K562 (cell line): ENCODE measurements around the gene BCAM. TPM values are rescaled to one million over a fixed set of nuclear protein-coding genes. Genes with fewer than 3 reads are reported as not detected.

Source experiments
- CHD2 ChIP-seq: IDR thresholded peaks from 2 replicates; pipeline ENCODE4 v1.6.1; 2011; ENCODE audit warnings: low read depth, low read length
- DNMT1 ChIP-seq: fragments of 450-650 bp; IDR thresholded peaks from 2 replicates; pipeline ENCODE4 v1.6.1; 2016; ENCODE audit warnings: antibody characterized with exemption, mild to moderate bottlenecking
- ELF4 ChIP-seq: fragments of 450-650 bp; formaldehyde crosslinking; IDR thresholded peaks from 2 replicates; pipeline ENCODE4 v1.4.0; 2022; ENCODE audit warnings: missing genetic modification characterization
- ETV1 ChIP-seq: fragments of 450-650 bp; conservative IDR thresholded peaks from 2 replicates; pipeline ENCODE4 v1.6.1; 2016; ENCODE audit warnings: missing genetic modification characterization, control low read depth, low read depth, missing compliant biosample characterization
- GABPA ChIP-seq: fragments of 200-800 bp; sonication (Bioruptor generic); conservative IDR thresholded peaks from 2 replicates; pipeline ENCODE4 v1.6.1; 2016; ENCODE audit warnings: low read depth, missing genetic modification characterization, missing compliant biosample characterization
- GTF2F1 ChIP-seq: IDR thresholded peaks from 2 replicates; pipeline ENCODE4 v1.6.1; 2011; ENCODE audit warnings: low read depth, low read length, improper control_type of control experiment
- HDAC2 ChIP-seq: fragments of 450-650 bp; IDR thresholded peaks from 2 replicates; pipeline ENCODE4 v1.6.1; 2016; ENCODE audit warnings: mild to moderate bottlenecking
- ILF3 ChIP-seq: fragments of 450-650 bp; IDR thresholded peaks from 2 replicates; pipeline ENCODE4 v1.6.1; 2018; ENCODE audit warnings: antibody characterized with exemption, mild to moderate bottlenecking, moderate library complexity, borderline replicate concordance
- KAT7 ChIP-seq: sonication (generic); formaldehyde crosslinking; IDR thresholded peaks from 2 replicates; pipeline ENCODE4 v1.8.0; 2022; ENCODE audit warnings: missing genetic modification reagents, mild to moderate bottlenecking, borderline replicate concordance
- NCOR1 ChIP-seq: fragments of 450-650 bp; IDR thresholded peaks from 2 replicates; pipeline ENCODE4 v1.6.1; 2016; ENCODE audit warnings: mild to moderate bottlenecking, moderate library complexity
- NKRF ChIP-seq: fragments of 450-650 bp; IDR thresholded peaks from 2 replicates; pipeline ENCODE4 v1.6.1; 2016; ENCODE audit warnings: borderline replicate concordance
- POLR2A ChIP-seq: fragments of 450-650 bp; conservative IDR thresholded peaks from 2 replicates; pipeline ENCODE4 v1.6.1; 2016
- PRMT5 ChIP-seq: sonication (generic); formaldehyde crosslinking; IDR thresholded peaks from 2 replicates; pipeline ENCODE4 v1.5.0; 2020; ENCODE audit warnings: missing genetic modification reagents
- PTBP1 ChIP-seq: fragments of 200-400 bp; formaldehyde crosslinking; IDR thresholded peaks from 2 replicates; pipeline ENCODE4 v1.6.1; 2017; ENCODE audit warnings: low read depth, low read length
- RHOXF2B ChIP-seq: fragments of 250-450 bp; sonication (Bioruptor Pico); conservative IDR thresholded peaks from 2 replicates; pipeline ENCODE4 v1.5.1; 2021
- SP1 ChIP-seq: sonication (generic); formaldehyde crosslinking; IDR thresholded peaks from 2 replicates; pipeline ENCODE4 v1.8.1; 2022; ENCODE audit warnings: mild to moderate bottlenecking, missing genetic modification reagents
- TAF1 ChIP-seq: IDR thresholded peaks from 2 replicates; pipeline ENCODE4 v1.6.1; 2011; ENCODE audit warnings: mild to moderate bottlenecking, low read length, moderate library complexity; ENCODE audit not compliant: insufficient read depth, control insufficient read depth, severe bottlenecking; ENCODE audit errors: extremely low read depth
- ZNF146 ChIP-seq: IDR thresholded peaks from one replicate; pipeline ENCODE4 v1.6.1; 2018; ENCODE audit warnings: missing compliant biosample characterization; ENCODE audit not compliant: unreplicated experiment
- ZNF311 ChIP-seq: fragments of 250-450 bp; sonication (Bioruptor Pico); IDR thresholded peaks from 2 replicates; pipeline ENCODE4 v1.4.0; 2020; ENCODE audit warnings: mild to moderate bottlenecking, moderate library complexity
- ZNF41 ChIP-seq: fragments of 250-450 bp; sonication (Bioruptor Pico); conservative IDR thresholded peaks from 2 replicates; pipeline ENCODE4 v1.4.0; 2020; ENCODE audit warnings: mild to moderate bottlenecking
- ZNF444 ChIP-seq: fragments of 250-450 bp; sonication (Bioruptor Pico); IDR thresholded peaks from 2 replicates; pipeline ENCODE4 v1.4.0; 2020; ENCODE audit warnings: mild to moderate bottlenecking, moderate library complexity
- ZNF584 ChIP-seq: fragments of 200-800 bp; sonication (Bioruptor generic); IDR thresholded peaks from 2 replicates; pipeline ENCODE4 v1.6.1; 2016; ENCODE audit warnings: low read depth, mild to moderate bottlenecking, missing genetic modification characterization, missing compliant biosample characterization
- polyA plus RNA-seq, 8 experiments: library from polyadenylated mRNA; depleted of rRNA in 4 of 8; stranded (reverse) in 5 of 8; unstranded in 3 of 8; fragments of >200 nt; fragmentation: Nextera tagmentation in 2 of 8; fragmentation: Illumina TruSeq in 1 of 8; extraction: Ambion mirVana in 2 of 8; extraction: Trizol in 1 of 8; gene quantifications; 2 replicates each; pipeline versions ENCODE4 v1.2.1 to v1.2.3, GENCODE V29; 2011 to 2014; ENCODE audit warnings: inconsistent platforms in 1 of 8, missing spikeins in 1 of 8
- total RNA-seq, 7 experiments: library from RNA; depleted of rRNA in 6 of 7; stranded (reverse); fragments of >200 nt in 6 of 7; fragmentation: Illumina TruSeq in 2 of 7; extraction: Trizol in 2 of 7; gene quantifications; 2 replicates each; pipeline versions ENCODE4 v1.2.1 to v1.2.3, GENCODE V29; 2011 to 2021; ENCODE audit warnings: low replicate concordance in 1 of 7
- TF ChIP-seq, protein P1 (sequence below), 2 experiments: fragments of 450-650 bp in 1 of 2; sonication (generic) in 1 of 2; formaldehyde crosslinking in 1 of 2; IDR thresholded peaks in 1 of 2; conservative IDR thresholded peaks in 1 of 2; 2 replicates each; pipeline versions ENCODE4 v1.6.1 to v1.8.1; 2016 to 2023; ENCODE audit warnings: mild to moderate bottlenecking in 2 of 2, moderate library complexity in 2 of 2, inconsistent platforms in 1 of 2, missing genetic modification reagents in 1 of 2
- TF ChIP-seq, protein P2 (sequence below): fragments of 450-650 bp; formaldehyde crosslinking; IDR thresholded peaks from 2 replicates; pipeline ENCODE4 v1.4.0; 2020; ENCODE audit warnings: mild to moderate bottlenecking, moderate library complexity
- TF ChIP-seq, protein P3 (sequence below): sonication (generic); formaldehyde crosslinking; IDR thresholded peaks from 2 replicates; pipeline ENCODE4 v1.8.0; 2022; ENCODE audit warnings: mild to moderate bottlenecking, missing genetic modification reagents

Gene BCAM
- total and polyA plus RNA-seq, 9 of the 15 experiments (the other 6 are each of a cell fraction or from before 2014, with no cell fraction given): 0.07 to 1.3 (median 0.33) TPM; not detected in 2

DNA sequence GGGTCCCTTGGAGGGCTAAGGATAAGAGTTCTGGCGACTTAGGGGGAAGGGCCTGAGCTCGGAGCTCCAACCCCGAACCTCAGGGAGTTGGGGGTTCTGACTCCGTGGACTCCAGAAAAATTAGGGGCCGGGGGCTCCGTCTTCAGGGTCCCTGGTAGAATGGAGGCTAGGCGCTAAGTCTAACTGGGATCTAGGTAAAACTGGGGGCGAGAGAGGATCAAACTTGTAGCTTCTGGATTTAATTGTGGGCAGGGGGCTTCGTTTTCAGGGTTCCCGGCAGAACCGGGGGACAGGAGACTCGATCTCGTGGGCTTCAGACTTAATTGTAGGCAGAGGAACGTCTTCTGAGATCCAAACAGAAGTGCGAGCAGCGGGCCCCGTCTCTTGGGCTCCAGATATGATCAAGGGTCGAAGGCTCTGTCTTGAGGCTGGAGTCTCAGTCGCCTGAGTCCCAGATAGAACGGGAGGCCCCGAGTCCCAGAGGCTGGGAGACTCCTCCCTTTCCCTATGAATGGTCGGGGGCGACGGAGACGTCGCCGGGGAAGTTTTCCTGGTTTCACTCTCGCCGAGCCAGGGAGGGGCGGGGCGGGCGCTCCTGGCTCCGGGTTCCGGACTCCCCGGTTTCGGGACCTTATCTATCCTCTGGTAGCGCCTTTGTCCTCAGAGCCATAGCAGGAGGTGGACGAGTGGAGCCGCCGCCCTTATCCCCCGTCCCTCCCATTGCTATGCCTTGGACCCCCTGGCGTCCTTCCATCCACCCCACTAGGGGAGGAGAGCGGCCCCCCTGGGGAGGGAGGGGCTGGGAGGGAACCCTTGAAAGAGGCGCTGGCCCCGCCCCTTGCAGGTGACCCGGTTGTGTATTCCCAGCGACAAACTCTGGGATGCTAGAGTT is 38.5 kb downstream of the BCAM start (continued):
- TF ChIP-seq, protein P1, sequence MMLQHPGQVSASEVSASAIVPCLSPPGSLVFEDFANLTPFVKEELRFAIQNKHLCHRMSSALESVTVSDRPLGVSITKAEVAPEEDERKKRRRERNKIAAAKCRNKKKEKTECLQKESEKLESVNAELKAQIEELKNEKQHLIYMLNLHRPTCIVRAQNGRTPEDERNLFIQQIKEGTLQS (IDR thresholded peaks at IDR 0.05): no peak
- TF ChIP-seq, protein P1 (CRISPR knock-in tag; conservative IDR thresholded peaks at IDR 0.05): no peak
- TF ChIP-seq PRMT5 (CRISPR knock-in tag) (no peak), GTF2F1 (no peak), ZNF311 (CRISPR knock-in tag) (no peak), CHD2 (no peak), ETV1 (tag) (0 out of 2 replicates have a peak, but pooled peaks have one; percentile 24), POLR2A (0 out of 2 replicates have a peak, but pooled peaks have one; percentile 24), ZNF444 (CRISPR knock-in tag) (no peak), ZNF146 (CRISPR knock-in tag) (no peak), ZNF41 (CRISPR knock-in tag) (no peak), PTBP1 (no peak), HDAC2 (no peak), KAT7 (CRISPR knock-in tag) (0 out of 2 replicates have a peak, but pooled peaks have one; percentile 64), SP1 (CRISPR knock-in tag) (no peak), NKRF (no peak), GABPA (tag) (peak; percentile 58; the same call in 1 of the 2 replicates), TAF1 (peak; percentile 10), ZNF584 (no peak), RHOXF2B (CRISPR knock-in tag) (no peak), ELF4 (CRISPR knock-in tag) (no peak), NCOR1 (no peak), ILF3 (no peak), DNMT1 (no peak)
- TF ChIP-seq, protein P2, sequence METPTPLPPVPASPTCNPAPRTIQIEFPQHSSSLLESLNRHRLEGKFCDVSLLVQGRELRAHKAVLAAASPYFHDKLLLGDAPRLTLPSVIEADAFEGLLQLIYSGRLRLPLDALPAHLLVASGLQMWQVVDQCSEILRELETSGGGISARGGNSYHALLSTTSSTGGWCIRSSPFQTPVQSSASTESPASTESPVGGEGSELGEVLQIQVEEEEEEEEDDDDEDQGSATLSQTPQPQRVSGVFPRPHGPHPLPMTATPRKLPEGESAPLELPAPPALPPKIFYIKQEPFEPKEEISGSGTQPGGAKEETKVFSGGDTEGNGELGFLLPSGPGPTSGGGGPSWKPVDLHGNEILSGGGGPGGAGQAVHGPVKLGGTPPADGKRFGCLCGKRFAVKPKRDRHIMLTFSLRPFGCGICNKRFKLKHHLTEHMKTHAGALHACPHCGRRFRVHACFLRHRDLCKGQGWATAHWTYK (CRISPR knock-in tag): no peak
- TF ChIP-seq, protein P3, sequence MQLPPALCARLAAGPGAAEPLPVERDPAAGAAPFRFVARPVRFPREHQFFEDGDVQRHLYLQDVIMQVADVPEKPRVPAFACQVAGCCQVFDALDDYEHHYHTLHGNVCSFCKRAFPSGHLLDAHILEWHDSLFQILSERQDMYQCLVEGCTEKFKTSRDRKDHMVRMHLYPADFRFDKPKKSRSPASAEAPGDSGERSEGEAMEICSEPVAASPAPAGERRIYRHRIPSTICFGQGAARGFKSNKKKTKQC (CRISPR knock-in tag): no peak
